ENCODE measurements around the gene LRBA.

GRCh38 chr4:151035328-151035727 is 20.2 kb upstream of the LRBA start:
- TF ChIP-seq CTCF (IDR thresholded peaks at IDR 0.05) = no peak
- TF ChIP-seq POLR2A (IDR thresholded peaks at IDR 0.05) = no peak
